T-helper 1 cell treated with Interleukin-12 subunit alpha and Interleukin-12 subunit beta and Interleukin-4 antibody, amounts not matched to agents 30 ng/mL and 1 ng/mL, for 36 hours (primary cell): Measurements from ENCODE around the gene ACO2. TPM values are rescaled to one million over a fixed set of nuclear protein-coding genes. Genes with fewer than 3 reads are reported as not detected.
"Not testable (repeated sequence)": the region's sequence is repeated elsewhere in the genome, so short reads cannot be mapped to it uniquely, and the experiment has no call there.

Source experiments
- intact Hi-C: fragments of 100-400 bp; cut with micrococcal nuclease; formaldehyde crosslinking; loops from one replicate; pipeline ENCODE4 v1.15.1; 2024
- total RNA-seq: library from RNA; stranded (reverse); gene quantifications from 2 replicates; pipeline ENCODE4 v1.2.3, GENCODE V29; 2022

ACO2 gene
- total RNA-seq, 1 donor from 2014 or later = 90.1 TPM

GRCh38 chr22:41447435-41448188 is 21.3 kb upstream of the ACO2 start:
- intact Hi-C loops = loop anchor here (1.0 to 10.0 kb wide), 15 partner anchors 21 to 1923 kb away; partner anchors contain the start of genes ATF4, CENPM, DESI1 and NAGA

GRCh38 chr22:41448189-41448808 is 20.6 kb upstream of the ACO2 start:
- intact Hi-C loops = loop anchor here (1.0 to 10.0 kb wide), 15 partner anchors 20 to 1923 kb away; partner anchors contain the start of genes ATF4, CENPM, DESI1 and NAGA

- intact Hi-C loops = no loop called here
Measured at GRCh38 chr22:41458161-41458728, 10.7 kb upstream of the ACO2 start.

DNA sequence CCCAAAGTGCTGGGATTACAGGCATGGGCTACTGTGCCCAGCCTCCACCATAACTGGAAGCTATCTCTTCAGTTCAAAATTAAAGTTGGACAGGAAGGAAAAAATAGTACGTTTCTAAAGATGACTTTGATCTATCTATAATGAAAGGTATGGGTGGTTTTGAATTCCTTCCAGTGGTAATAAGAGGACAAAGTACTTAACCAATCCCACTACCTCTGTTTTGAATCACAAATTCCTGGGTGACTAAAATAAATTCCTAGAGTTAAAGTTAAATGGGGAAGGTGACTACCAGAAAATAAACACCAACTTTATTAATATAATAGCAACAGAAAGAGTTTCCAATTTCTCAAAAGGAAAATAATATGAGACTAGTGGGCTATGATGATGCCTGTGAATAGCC is 9.5 kb upstream of the ACO2 start:
- intact Hi-C loops = no loop called here

DNA sequence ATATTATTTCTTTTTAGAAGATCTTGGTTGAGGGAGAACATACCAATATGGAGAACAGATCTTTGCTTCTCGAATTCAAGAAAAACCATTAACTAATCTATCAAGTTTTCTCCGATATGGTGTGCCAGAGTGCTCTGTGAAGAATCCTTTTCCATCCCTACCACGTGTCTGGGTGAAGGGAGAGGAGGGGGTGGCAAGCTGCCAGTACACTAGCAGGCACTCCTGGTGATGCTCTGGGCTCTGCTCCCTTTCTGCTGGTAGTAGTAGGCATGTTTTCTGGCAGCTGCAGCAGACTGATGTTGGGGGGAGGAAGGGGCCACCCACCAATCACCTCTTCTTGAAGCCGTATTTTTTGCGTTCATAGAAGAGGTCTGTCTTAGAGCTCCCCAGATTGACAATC is 8.8 kb upstream of the ACO2 start:
- intact Hi-C loops = not testable (repeated sequence)

- intact Hi-C loops = no loop called here
Measured at GRCh38 chr22:41461901-41462300, 7.0 kb upstream of the ACO2 start.

DNA sequence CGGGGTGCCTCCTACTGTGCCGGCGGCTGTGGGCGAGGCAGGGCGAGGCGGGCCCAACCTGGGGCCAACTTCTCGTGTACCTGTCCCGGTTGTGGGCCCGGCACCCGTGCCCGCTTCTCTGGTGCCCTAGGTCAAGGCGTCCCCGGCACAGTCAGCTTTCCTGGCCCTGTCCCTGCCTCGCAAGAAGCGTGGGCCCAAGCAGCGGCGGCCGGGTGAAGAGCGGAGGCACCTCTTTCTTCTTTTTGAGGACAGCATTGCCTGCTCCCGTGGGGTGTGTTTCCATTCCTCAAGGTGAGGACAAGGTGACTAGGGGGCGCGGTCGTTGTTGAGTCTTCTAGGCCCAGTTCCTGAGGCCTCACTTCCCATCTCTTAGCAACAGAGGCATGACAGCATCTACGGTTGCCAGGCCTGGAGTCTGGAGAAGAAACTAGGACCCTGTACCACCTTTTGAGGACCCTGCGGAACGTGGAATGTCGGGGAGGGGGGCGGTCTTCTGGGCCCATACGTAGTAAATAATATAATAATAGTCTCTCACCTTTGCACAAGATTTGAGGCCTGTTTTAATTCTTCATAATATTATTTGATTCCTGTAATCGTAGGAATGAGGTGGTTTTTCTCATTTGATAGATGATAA is 418 bp downstream of the ACO2 start:
- intact Hi-C loops = loop anchor here (1.0 to 5.0 kb wide), 12 partner anchors 25 to 650 kb away; partner anchors contain the start of genes DESI1, EP300, L3MBTL2 and RANGAP1

DNA sequence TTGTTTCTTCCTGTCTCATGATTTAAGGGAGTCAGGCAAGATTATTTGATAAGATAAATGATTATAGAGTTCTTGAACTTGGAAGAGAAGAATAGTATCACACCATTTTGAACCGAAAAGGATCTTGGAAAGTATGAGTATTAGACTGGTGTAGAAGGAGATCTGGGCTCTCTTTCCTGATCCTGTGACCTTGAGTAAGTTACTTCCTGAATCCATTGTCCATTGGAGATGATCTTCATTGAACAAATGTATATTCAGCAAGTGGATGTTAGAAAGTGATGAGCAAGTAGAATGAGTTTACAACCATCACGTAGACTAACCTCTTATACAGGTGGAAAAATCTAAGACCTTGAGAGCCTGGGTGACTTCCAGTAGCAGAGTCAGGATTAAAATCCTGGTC is 2.0 kb downstream of the ACO2 start:
- intact Hi-C loops = no loop called here

GRCh38 chr22:41471568-41471967 is 2.7 kb downstream of the ACO2 start:
- intact Hi-C loops = no loop called here

DNA sequence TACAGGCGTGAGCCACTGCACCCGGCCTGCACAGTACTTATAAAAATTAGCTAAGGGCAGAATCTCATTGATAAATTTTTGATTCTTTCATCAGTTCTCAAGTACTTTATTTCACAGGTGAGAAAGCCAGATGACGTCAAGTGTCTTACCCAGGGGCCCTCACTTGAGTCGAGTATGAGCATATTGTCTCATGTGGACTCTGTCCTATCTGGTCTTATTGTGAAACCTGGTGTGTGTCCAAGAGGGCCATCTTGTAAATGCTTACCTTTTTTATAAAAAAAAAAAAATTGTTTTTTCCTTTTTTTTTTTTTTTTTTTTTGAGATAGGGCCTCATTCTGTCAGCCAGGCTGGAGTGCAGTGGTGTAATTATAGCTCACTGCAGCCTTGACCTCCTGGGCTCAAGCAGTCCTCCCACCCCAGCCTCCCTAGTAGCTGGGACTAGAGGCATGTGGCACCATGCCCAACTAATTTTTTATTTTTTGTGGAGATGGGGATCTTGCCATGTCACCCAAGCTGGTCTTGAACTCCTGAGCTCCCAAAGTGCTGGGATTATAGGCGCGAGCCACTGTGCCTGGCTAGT is 6.0 kb downstream of the ACO2 start:
- intact Hi-C loops = no loop called here

GRCh38 chr22:41478473-41478872 is 9.6 kb downstream of the ACO2 start:
- intact Hi-C loops = no loop called here

DNA sequence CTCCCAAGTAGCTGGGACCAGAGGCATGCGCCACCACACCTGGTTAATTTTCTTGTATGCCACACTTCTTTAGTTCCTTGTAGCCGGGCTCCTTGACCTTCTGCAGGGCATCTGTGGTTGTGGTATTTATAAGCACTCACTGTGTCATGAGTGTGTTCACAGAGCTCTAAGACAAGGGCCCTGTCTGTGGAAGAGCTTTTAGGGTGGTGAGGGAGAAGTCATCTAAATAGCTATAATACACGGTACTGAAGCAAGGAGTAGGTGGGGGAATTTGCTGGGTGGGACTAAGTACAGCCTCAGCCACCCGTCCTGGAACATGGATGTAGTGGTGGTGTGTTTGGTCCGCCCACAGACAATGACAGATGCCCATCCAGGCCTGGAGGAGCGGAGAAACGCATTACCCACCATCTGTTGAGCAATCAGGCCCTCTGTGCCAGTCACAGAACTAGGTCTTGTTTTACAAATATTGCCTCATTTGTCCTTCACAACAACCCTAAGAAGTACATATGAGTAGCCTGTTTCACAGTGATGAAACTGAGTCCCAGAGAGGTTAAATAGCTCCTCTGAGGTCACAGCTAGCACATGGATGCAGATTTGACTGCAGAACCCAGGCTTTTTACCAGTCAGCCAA is 10.1 kb downstream of the ACO2 start:
- intact Hi-C loops = no loop called here

DNA sequence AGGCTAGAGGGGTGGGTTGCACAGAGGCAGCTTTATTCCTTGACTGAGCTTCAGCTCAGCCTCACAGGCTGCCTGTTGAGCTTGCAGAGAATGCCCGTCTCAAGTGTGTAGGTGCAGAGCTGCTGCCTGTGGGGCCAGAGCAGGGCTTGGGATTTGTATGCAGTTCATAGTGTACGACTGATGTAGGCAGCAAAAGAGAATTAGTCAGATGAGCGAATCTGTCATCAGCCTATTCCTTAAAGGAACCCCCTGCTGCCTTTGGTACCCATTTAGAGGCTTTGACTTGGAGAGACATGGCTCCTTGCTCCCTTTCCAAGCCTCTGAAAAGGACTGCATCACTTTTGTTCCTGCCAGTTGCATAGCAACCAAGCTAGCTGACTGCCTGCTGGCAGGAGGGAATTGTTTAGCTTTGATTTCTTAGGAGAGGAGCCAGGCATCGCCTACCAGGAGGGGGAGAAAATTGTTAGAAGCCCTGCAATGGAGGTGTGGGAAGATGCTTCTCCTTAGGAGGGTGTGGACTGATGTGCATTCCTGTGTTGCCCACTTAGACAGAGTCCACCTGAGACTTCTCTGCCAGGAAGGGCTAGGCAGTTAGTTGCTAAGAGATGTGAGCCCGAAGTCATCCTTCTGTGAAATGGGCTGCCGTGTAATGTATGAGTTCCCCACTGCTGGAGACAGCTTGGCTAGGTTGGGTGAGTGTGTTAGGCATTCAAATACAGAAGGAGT is 10.9 kb downstream of the ACO2 start:
- intact Hi-C loops = no loop called here

GRCh38 chr22:41480397-41480735 is 11.4 kb downstream of the ACO2 start:
- intact Hi-C loops = no loop called here

GRCh38 chr22:41481131-41481830 is 12.4 kb downstream of the ACO2 start:
- intact Hi-C loops = no loop called here

DNA sequence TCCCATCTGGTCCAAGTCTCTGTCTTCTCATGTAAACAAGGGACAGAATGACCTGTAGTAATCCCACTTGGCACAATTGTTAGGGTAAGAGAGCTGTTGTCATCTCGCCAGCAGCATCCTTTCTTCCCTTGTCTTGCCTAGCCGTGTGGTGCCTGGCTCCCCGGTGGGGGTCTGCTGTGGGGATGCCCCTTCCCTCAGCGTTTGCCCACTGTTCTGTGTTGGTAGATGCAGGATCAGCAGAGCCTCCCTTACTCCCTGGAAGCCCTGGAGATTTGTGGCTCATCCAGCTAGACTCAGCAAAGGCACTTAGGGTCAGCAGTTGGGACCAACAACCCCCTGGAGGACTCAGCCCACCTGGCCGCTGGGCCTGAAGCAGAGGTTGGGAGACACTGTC is 13.0 kb downstream of the ACO2 start:
- intact Hi-C loops = no loop called here

- intact Hi-C loops = no loop called here
Measured at GRCh38 chr22:41482319-41482935, 13.5 kb downstream of the ACO2 start.

- intact Hi-C loops = no loop called here
Measured at GRCh38 chr22:41485033-41485432, 16.1 kb downstream of the ACO2 start.
